AG08396 (cell line): Measurements from ENCODE around the gene SUMO4.
"Not testable (repeated sequence)": the region's sequence is repeated elsewhere in the genome, so short reads cannot be mapped to it uniquely, and the experiment has no call there.

Source experiments
- DNase-seq: peaks from one replicate; pipeline ENCODE4 v3.0.0; 2012; ENCODE audit warnings: low spot score, mixed read lengths

The SUMO4 gene

DNA sequence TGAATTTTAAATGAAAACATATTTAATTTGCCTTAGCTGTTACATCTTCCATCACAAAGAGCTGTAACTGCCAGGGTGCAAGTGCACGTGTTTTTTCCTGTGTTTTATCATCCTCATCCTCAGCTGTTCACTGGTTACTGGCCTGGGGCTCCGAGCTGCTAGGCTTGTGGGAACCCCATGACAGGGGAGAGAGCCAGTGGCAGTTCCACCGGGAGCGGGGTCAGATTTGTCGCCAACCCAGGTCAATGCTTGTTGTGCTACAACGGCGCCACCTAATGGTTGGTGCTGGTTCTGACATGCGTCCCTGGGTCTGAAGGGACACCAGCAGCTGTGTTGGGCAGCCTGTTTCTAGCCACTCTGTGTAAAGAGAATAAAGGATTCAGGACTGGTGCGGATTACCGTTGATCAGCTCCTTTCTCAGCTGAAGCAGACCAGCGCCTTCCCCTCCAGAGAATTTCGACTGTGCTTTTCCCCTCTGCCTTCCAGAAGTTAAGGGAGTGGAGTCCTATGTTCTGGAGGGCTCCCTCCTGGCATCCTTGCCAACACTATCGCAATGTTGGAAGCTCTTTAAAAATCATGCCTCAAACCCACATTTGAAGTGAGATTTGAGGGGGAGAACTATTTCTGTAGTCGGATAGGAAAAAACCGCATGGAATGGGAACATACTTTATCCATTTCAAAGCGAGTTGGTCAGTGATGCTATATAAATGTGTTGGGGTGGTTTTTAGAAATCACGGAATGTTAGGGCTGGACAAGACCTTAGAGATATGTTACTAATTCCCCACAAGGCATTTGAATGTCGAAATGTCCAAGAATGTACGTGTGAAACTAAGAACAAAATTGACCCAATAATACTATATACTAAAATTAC, 32.1 kb downstream of the SUMO4 start:
- peak; percentile 86 for DNase-seq

DNA sequence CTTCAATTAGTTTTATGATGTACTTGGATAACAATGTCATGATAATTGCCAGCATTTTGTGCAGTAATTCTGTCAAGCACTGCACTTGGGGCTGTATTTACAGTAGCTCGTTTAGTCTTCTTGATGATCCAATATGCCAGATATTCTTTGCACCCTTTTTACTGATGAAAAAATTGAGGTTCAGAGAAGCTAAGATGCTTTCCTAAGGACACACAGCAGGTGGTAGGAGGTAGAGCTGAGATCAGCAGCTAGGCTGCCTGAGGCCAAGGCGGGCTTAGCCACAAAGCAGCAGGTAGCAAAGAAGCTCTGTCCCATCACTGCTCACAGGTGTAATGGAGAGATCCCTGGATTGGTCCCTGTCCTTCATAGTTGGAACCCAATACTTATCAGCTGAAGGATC, 33.3 kb downstream of the SUMO4 start:
- no peak for DNase-seq

DNA sequence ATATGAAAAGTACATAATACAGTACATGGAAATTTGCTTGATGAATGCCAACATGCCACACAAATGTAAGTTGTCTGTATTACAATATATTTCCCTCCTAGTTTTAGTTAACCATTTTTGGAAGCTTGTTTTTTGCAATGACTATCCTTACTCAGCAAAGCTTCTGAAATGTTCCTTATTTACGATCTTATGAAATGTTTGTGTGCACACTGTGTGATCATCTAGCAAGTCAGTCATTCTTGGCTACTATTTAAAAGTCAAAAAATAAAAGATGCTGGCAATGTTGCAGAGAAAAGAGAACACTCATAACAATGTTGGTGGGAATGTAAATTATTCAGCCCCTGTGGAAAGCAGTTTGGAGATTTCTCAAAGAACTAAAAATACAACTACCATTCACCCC, 33.8 kb downstream of the SUMO4 start:
- DNase-seq = no peak

DNA sequence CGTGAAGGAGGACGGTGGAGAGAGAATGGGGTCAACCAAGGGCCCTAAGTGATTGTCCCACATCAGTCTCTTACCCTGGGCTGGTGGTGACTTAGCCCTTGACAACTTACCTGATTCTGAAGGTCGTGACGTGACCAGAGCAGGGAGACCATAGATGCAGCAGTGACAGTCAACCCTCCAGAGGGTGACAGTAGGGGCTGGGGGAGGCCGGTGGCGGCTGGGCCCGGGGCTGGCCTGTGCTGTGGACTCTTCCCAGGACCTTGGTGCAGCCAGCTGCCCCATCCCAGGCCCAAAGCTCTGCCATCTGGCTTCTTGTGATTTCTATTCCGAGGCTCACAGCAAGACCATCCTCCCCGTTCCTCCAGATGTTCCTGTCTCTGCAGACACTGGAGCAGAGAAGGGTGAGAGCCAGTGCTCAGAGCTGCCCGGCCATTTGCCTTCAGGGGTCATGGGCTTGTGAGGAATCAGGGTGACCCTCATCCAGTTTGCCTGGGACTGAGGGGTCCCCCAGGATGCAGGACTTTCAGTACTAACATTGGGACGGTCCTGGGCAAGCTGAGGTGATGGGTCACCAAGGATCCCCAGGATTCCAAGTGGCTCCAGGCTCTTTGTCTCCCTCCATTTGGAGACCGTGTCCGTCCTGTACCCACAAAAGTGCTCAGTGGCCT, 36.0 kb downstream of the SUMO4 start:
- peak; percentile 1 for DNase-seq

DNA sequence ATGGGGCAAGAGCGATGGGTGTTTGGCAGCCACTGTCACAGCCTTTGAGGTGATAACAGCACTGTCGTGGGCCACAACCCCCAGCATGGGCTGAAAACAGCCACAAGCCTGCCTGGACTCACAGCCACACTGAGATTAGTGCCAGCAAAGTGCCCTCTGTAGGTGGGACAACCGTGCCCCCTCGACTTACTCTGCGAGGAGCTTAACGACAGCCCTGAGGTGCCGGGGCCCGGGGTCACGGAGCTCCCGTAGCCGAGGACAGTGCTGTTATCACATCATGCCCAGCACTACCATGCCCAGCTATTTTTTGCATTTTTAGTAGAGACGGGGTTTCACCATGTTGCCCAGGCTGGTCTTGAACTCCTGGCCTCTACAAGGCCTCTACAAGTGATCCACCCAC, 36.6 kb downstream of the SUMO4 start:
- DNase-seq = no peak

DNA sequence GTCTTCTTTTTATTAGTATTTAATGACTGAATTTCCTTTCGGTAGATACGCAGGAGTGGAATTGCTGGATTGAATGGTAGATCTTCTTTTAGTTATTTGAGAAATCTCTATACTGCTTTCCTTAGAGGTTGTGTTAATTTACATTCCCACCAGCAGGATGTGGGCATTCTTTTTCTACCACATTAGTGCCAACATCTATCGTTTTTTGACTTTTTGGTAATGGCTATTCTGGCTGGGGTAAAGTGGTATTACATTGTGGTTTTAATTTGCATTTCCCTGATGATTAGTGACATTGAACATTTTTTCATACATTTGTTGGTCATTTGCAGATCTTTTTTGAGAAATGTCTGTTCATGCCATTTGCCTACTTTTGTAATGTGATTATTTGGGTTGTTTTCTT, 37.1 kb downstream of the SUMO4 start:
- DNase-seq = no peak

DNA sequence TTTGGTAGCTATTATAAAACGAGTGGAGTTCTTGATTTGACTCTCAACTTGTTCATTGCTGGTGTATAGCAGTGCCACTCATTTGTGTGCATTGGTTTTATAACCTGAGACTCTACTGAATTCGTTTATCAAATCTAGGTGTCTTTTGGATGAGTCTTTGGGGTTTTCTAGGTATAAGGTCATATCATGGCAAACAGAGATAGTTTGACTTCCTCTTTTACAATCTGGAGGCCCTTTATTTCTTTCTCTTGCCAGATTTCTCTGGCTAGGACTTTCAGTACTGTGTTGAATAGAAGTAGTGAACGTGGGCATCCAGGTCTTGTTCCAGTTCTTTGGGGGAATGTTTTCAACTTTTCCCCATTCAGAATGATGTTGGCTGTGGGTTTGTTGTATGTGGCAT, 38.8 kb downstream of the SUMO4 start:
- no peak for DNase-seq

DNA sequence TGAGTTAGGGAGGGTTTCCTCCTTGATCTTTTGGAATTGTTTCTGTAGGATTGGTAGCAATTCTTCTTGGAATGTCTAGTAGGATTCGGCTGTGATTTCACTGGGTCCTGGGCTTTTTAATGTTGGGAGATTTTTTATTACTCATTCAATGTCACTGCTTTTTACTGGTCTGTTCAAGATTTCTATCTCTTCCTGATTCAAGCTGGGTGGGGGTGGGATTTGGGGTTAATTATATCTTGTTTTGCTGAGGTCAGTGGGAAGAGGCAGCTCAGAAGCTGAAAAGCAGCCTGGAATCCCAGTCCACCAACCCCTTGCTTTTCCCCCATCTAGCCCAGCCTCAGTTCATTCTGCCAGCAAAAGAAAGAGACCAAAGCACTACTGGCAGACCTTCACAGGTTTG, 39.6 kb downstream of the SUMO4 start:
- DNase-seq = no peak

DNA sequence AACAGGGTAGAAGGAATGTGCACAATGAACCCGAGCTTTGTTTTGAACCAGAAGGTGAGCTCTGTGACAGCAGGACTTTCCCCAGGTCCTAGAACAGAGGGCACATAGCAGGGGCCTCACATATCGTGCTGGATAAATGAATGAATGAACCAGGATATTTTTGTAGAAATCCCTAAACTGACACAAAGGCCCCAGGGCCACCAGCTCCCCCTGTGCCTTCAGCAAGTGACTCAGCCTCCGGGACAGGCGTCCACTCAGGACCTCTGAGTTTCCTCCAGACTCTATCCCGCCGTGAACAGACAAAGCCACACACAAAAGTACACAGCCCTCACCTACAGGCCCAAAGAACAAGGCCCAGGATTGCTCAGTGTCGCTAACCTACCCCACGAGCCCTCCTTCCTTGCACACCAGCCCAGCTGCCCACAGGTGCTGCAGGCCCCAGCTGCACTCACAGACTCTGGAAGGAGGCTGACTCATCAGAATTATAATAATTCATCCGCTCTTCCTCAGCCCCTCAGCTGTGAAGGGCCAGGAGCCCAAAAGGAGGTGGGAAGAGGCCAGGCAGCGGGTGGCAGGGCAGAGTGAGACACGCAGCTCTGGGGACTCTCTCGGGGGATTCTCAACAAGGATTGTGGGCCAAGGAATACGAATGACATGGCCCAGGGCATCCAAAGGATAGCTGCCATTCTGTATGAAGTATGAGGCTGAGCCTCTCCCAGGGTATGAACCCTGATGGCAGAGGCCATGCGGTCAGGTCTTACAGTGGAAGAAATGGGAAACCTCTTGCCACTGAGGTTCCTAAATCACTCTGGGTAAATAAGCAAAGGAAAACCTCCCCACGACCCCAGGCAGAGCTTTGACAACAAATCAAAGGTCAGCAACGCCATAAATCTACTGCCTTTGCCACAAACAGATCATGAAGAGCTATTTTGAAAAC, 40.9 kb downstream of the SUMO4 start:
- DNase-seq = peak; percentile 10

DNA sequence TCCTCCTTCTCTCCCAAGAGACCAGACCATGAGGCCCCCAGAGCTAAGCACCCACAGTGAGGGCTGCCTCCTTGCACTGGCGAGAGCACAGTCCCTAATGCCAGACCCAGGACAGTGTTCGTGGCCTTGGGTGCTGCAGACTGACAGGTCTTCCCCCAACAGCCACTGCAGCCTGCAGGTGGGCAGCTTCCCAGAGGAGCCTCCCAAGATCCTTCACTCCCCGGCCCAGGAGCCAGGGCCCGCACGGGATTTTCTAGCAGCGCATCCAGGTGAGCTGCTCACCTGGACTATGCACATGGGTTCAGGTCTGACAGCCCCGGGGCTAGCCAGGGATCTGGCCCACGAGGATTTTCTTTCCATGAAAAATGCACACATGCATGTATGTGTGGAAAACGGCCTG, 41.7 kb downstream of the SUMO4 start:
- peak; percentile 5 for DNase-seq

DNA sequence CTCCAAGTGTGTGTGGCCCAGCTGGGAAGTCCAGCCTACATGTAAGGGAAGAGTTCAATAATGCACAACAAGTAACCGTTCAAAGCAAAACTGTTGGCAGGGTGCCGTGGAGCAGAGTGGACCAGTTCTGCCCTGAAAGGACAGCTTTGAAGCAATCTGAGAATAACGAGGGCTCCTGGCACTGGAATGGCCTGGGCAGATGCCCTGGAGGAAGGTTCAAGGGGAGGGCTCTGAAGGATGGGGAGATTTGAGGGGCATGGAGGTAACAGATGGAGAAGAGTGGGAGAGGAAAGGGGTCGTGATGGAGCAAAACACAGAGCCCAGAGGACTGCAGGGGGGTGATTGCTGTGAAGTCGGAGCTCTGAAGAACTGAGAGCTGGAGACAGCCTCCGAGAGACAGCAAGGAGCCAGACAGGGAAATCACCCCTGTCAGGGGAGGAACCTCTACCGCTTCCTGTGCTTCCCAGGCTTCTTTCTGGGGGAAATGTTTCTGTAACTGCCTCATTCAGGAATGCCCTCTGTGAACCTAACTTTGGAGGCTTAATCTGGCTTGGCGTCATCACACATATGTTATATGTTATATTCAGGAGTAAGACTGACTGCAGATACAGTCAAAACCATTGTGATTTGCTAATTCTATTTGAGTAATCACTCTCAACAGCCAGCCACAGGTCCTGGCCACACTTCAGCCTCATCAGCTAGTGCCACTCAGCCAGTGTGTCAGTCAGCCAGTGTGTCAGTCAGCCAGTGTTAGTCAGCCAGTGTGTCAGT, 43.5 kb downstream of the SUMO4 start:
- DNase-seq = no peak

DNA sequence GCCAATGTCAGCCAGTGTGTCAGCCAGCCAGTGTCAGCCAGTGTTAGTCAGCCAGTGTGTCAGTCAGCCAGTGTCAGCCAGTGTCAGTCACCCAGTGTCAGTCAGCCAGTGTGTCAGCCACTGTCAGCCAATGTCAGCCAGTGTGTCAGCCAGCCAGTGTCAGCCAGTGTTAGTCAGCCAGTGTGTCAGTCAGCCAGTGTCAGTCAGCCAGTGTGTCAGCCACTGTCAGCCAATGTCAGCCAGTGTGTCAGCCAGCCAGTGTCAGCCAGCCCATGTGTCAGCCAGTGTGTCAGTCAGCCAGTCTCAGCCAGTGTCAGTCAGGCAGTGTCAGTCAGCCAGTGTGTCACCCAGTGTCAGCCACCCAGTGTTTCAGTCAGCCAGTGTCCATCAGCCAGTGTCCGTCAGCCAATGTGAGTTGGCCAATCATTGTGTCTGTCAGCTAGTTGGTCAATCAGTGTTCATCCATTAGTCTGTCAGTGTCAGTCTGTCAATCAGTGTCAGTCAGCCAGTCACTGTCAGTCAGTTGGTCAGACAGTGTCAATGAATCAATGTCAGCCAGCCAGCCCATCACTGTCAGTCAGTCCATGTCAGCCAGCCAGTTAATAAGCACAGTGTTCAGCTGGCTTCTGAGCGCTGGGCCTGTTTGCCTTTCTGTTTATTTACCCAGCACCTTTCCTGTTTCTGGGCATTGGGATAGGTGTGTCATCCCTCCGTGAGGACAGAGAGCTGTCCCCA, 44.5 kb downstream of the SUMO4 start:
- DNase-seq = not testable (repeated sequence)

DNA sequence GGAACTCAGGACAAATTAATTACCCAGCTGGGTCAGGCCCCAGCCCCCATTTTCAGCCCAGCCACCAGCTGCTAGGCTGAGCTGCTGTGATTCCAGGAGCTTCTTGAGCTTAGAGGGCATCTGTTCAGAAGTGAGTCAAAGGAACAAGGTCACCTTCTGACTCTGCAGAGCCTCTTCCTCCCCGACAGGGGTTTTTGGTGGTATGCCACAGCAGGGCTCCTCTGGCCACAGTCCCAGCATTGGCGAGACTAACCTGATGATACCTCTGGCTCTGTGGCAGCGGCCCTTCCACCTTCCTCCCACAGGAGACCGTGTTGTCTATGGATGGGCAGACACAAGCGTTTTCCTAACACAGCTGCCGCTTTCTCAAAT, 45.0 kb downstream of the SUMO4 start:
- DNase-seq = no peak

DNA sequence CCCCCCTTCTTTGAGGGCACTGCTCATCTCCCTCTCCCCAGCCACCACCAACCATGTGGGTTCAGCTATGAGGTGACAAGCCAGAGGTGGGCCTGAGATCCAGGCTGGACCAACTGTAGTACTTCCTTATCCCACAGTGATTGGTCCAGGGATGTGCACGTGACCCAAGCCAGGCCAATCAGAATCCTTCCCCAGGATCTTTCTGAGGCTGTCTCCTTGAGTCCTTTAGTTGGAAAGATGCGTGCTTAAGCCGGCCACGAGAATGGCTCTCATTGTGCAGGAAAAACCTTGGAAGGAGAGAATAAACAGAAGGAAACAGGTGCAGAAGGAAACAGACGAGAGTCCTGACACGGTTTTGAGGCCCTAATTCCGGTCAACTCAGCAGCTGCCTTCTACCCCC, 45.5 kb downstream of the SUMO4 start:
- DNase-seq = no peak

DNA sequence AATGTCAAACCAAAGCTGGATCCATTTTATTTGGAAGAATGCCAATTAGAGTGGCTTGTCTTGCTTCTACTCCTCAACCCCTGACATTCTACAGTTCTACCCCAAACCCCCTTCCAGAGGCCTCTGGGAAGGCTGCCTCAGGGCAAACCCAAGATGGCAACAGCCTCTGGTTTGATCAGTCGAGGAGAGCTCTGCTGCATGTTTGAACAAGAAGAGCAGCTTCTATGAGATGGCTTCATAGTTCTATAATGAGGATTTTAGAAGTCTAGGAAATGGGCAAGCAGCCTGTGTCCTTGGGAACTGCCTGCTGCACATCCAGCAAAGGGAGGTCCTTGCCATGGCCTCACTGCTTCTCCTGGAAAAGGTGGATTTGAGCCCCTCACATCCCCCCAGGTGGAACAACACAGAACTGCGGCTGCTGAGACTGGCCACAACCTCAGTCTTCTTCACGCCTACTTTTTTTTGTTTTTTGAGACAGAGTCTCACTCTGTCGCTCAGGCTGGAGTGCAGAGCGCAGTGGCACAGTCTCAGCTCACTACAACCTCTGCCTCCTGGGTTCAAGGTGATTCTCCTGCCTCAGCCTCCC, 46.8 kb downstream of the SUMO4 start:
- no peak for DNase-seq

DNA sequence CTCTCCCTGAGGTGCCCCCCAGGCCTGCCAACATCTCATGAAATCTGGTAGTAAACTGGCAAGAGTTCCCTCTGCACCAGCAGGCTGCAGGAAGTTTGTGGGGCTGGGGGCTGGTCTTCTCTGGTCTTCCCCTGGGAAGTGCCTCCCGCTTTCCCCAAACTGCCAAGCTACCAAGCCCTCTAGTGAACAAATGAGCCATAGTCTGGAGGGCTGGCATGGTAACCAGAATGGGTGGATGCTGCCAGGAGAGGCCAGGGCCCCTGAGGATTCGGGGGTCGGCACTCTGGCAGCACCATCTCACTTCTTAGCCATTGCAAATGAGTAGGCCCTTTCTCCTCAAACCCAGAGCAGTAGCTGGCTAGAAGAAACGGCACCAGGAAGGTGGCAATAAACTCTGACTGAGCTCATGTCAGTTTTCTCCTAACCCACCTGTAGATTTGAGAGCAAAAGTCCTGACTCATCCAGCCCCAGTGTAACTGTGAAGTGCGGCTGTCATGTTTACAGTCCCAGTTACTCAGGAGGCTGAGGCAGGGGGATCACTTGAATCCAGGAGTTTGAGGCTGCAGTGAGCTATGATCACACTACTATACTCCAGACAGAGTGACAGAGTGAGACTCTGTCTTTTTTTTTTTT, 48.9 kb downstream of the SUMO4 start:
- no peak for DNase-seq

DNA sequence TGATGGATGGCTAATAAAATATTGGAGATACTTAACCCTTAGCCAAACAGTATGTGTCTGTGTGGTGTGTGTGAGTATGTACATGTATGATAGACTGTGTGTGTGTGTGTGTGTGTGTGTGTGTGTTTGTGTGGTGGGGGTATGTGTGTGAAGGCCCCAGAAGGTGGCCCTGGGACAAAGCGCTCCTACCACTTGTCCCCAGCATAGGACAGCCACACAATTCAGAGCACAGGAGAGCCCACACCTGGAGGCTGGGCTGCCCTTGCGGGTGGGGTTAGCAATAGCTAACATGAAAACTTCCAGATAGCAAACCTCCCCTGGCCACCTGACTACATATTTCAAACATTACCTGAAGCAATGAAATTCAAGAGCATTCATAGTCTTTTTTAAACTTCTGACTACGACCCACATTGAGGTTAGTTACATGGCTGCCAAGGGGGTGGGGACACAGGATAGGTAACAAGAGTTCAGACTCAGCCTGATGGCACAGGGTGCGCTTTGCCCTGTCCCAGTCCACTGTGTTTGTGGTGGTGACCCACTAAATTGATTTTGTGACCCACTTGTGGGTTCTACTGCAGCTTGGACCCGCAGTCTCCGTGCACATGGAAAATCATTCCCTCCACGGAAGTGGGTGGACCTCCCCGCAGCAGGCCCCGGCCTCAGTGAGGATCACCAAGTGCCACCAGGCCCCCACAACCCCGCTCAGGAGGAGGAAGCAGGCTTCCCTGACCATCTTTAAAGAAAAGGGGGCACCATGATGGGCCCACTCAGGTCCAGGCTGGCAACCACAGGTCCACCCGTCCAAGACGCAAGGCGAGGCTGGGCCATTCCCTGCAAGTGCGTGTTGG, 50.0 kb downstream of the SUMO4 start:
- DNase-seq = no peak
